A549 treated with AZD9567 at 1 μM for 4 hours (cell line): ENCODE data around the gene MIF4GD. TPM values are rescaled to one million over a fixed set of nuclear protein-coding genes. Genes with fewer than 3 reads are reported as not detected.

Source experiments
- total RNA-seq: library from RNA; stranded (reverse); fragments of 200-300 nt; extraction: Qiagen RNA extraction; gene quantifications from 5 replicates; pipeline ENCODE4 v1.2.3, GENCODE V29; 2022; ENCODE audit not compliant: insufficient read depth

Gene MIF4GD, protein sequence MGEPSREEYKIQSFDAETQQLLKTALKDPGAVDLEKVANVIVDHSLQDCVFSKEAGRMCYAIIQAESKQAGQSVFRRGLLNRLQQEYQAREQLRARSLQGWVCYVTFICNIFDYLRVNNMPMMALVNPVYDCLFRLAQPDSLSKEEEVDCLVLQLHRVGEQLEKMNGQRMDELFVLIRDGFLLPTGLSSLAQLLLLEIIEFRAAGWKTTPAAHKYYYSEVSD
- 31.9 to 38.5 TPM (median 37.8 TPM) in 5 replicates for total RNA-seq

GRCh38 chr17:75270966-75271232, at the start of gene MIF4GD:
Gene MIF4GD (minus strand): TSS chr17:75271231. CDS start chr17:75270195, 1,036 bp downstream.

DNA sequence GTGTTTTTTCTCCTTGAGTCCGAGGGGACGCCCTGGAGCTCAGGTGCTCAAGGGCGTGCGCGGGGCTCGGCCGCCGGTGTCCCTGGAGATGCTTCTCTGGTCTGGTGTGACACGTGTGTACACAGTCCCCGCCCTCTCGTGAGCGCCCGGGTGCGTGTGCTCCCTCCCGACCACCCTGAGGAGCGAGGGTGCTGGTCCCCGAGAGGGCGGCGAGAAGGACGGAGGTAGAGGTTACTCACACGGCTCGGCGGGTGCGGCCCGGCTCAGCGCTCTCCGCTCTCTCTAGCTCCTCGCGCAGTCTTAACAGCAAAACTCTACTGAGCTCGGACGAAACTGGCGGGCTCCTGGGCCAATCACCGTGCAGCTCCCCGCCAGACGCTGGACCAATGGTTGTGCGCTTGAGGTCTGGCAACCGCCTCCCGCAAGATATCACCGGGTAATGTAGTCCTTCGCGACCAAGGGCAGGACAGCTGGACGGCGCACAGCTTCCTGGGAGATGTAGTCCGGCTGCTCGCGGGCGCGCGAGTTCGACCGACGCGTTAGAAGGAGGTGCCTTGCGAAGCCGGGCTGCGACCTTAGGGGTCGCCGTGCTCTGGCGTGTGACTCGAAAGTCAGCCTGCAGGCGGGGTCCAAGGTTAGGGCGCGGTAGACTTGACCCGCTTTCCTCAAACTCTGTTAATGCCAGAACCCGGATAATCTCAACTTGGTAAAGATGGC, 18.2 kb upstream of the MIF4GD start, which contains the start of gene SLC25A19:
Gene SLC25A19 (minus strand): TSS at position 319 of the 717 bp plus-strand sequence. CDS start 2,669 bp downstream, outside the sequence.

DNA sequence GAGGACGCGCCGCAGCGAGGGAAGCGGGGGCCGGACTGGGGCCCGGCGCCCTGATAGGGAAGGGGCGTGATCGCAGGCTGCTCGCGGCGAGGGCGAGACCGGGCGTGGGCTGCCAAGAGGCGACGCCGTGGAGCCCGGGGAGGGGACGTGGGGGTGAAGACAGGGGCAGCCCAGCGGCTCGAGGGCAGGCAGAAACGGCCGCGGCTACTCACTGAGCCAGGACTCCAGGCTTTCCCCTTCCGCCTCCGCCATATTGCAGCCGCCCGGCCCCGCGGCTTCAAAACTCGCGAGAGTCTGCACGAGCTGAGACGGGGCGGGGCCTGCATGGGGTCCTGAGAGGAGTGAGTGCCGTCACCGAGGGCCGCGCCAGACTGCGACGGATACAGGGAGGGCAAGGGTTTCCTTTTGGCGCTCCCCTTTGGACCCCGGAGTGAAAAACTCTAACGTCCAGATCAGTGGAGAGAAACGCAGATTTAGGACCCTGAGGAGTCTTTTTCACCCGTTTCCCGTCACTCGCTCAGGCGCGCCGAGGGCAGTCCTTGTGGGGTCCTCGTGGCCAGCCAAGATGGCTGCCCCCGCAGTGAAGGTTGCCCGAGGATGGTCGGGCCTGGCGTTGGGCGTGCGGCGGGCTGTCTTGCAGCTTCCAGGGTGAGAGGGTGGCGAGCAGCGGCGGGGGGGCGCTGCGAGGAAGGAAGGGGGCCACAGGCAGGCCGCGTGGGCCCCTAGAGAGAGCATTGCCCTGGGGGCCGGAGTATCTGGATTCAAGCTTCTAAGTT, 9.5 kb downstream of the MIF4GD start, which contains the start of the genes GGA3 and MRPS7:
Gene GGA3 (minus strand): TSS at position 271 of the 776 bp plus-strand sequence. CDS start 19 bp downstream, at position 252.
Gene MRPS7 (plus strand): TSS at position 544 of the 776 bp plus-strand sequence. CDS start 22 bp downstream, at position 566.

Other genes with a start within 250 kb of the MIF4GD start
- 490 to 552 TPM (median 514 TPM) in 5 replicates for gene ATP5PD, start 224.3 kb downstream of the MIF4GD start, total RNA-seq
- 30.8 to 35.2 TPM (median 31.4 TPM) in 5 replicates for gene KCTD2, start 224.0 kb downstream of the MIF4GD start, total RNA-seq
- gene SLC16A5, start 183.3 kb downstream of the MIF4GD start, total RNA-seq, result 21.2 to 29.7 TPM (median 29.1 TPM) in 5 replicates
- gene ARMC7, start 161.3 kb downstream of the MIF4GD start, total RNA-seq, result 16.3 to 18.8 TPM (median 16.8 TPM) in 5 replicates
- 61.9 to 137 TPM (median 123 TPM) in 5 replicates for gene NT5C, start 139.5 kb downstream of the MIF4GD start, total RNA-seq
- gene JPT1, start 116.7 kb downstream of the MIF4GD start, total RNA-seq, result 760 to 817 TPM (median 790 TPM) in 5 replicates
- 352 to 579 TPM (median 384 TPM) in 5 replicates for gene SUMO2, start 88.3 kb downstream of the MIF4GD start, total RNA-seq
- 91.8 to 101 TPM (median 98.8 TPM) in 5 replicates for gene NUP85, start 65.6 kb downstream of the MIF4GD start, total RNA-seq
- gene GGA3, start 9.6 kb downstream of the MIF4GD start, total RNA-seq, result 21.3 to 34.9 TPM (median 31.4 TPM) in 5 replicates
- gene MRPS7, start 9.4 kb downstream of the MIF4GD start, total RNA-seq, result 158 to 181 TPM (median 171 TPM) in 5 replicates
- gene SLC25A19, start 18.2 kb upstream of the MIF4GD start, total RNA-seq, result 16.5 to 24.0 TPM (median 22.8 TPM) in 5 replicates
- 90.0 to 100 TPM (median 98.6 TPM) in 5 replicates for gene GRB2, start 134.4 kb upstream of the MIF4GD start, total RNA-seq
- 40.4 to 81.2 TPM (median 42.0 TPM) in 5 replicates for gene TMEM94, start 185.4 kb upstream of the MIF4GD start, total RNA-seq
- gene CASKIN2, start 244.3 kb upstream of the MIF4GD start, total RNA-seq, result 9.0 to 12.1 TPM (median 9.9 TPM) in 5 replicates
- 37.9 to 51.8 TPM (median 46.7 TPM) in 5 replicates for gene TSEN54, start 245.3 kb upstream of the MIF4GD start, total RNA-seq